HG03108 (cell line): ENCODE measurements around the gene NPRL2.
A peak's percentile ranks its signal among the peaks of the same experiment; 100 is the strongest.

Source experiments
- ATAC-seq: cut with Tn5 transposase; IDR thresholded peaks from one replicate; pipeline ENCODE4 v1.9.1; 2021; ENCODE audit warnings: moderate library complexity; ENCODE audit not compliant: unreplicated experiment

Gene NPRL2

GRCh38 chr3:50351323-50351697 lies 735 bp upstream of the NPRL2 start:
- no peak for ATAC-seq

- no peak for ATAC-seq
Observed at GRCh38 chr3:50350213-50350526, 405 bp downstream of the NPRL2 start.

- ATAC-seq: no peak
Observed at GRCh38 chr3:50347187-50347813, 3.3 kb downstream of the NPRL2 start.

GRCh38 chr3:50345586-50346234 lies 4.9 kb downstream of the NPRL2 start, which contains the start of gene ZMYND10:
TSS of gene ZMYND10 (minus strand) at chr3:50345732. CDS start at chr3:50345579, 153 bp downstream.
- ATAC-seq: no peak

DNA sequence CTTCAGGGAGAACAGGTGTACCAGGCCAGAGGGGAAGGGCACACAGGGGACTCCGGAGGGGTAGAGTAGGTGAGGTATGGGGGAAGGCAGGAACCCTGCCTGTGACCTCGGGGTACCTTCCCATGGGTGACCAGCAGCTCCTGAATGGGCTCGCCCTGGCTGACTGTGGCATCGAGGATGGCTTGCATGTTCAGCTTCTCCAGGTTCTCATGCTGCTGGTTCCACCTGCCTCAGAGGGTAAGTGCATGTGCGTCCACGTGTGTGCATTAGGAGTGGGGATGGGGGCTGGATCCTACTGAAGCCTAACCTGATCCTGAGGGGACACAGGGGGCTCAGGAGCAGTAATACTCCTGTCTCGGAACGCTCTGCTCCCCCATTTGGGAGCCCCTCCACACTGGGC lies 5.6 kb downstream of the NPRL2 start:
- ATAC-seq: no peak

- no peak for ATAC-seq
Observed at GRCh38 chr3:50342813-50343633, 7.6 kb downstream of the NPRL2 start.

- ATAC-seq: no peak
Observed at GRCh38 chr3:50341996-50342650, 8.5 kb downstream of the NPRL2 start.

GRCh38 chr3:50341537-50341936 lies 9.0 kb downstream of the NPRL2 start:
- ATAC-seq: no peak

GRCh38 chr3:50340448-50341329 lies 9.9 kb downstream of the NPRL2 start, which contains the start of gene RASSF1:
TSS of gene RASSF1 (minus strand) at chr3:50340836. CDS start at chr3:50340805, 31 bp downstream.
- peak; percentile 19 for ATAC-seq

- no peak for ATAC-seq
Observed at GRCh38 chr3:50340147-50340447, 10.5 kb downstream of the NPRL2 start.

GRCh38 chr3:50339485-50340146 lies 11.0 kb downstream of the NPRL2 start:
- no peak for ATAC-seq

DNA sequence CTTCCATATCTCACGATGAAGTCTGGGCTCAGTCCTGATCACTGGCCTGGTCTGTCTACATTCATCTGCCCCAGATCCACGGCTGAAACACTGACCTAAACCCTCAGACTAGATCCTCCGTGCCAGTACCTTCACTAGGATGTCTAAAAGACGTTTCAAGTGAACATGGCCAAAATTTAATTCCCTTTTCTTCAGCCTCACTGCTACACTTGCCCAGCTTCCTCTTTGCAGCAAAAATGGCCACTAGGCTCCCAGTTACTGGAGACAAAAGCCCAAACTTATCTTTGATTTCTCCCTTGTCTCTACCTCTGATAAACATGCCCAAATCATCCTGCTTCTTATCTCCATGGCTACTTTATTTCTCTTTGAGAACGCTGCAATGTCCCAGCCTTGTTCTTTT lies 11.6 kb downstream of the NPRL2 start:
- no peak for ATAC-seq

DNA sequence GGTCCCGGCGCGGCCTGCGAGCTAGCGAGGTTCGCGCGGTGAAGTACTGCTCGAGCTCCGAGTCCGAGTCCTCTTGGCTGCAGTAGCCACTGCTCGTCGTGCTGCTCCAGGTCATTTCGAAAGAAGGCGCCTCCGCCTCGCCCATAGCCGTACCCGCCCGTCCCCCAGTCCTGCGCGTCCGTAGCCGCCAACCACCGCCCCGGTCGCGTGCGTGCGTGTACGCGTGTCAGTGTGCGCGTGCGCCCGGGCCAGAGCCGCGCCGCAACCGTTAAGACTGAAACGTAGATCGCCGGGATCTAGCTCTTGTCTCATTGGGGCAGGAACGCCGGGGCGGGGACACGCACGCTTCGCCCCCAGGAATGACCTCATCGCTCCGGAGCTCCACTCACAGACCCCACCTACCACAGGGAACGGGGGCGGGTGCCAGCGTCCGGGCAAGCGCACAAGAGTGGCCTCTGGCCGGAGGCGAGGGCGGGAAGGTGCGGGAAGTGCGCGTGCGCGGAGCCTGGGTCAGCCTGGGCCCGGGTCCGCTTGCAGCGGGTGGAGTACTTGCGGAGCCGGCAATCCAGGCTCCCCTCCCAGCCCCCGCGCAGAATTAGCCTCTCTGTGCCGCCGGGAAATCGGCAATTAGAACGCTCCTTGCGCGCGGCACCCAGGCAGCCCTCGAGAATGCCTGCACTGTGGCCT lies 13.3 kb downstream of the NPRL2 start:
- ATAC-seq: peak; percentile 75

- ATAC-seq: peak; percentile 21
Observed at GRCh38 chr3:50336452-50337174, 14.0 kb downstream of the NPRL2 start.

DNA sequence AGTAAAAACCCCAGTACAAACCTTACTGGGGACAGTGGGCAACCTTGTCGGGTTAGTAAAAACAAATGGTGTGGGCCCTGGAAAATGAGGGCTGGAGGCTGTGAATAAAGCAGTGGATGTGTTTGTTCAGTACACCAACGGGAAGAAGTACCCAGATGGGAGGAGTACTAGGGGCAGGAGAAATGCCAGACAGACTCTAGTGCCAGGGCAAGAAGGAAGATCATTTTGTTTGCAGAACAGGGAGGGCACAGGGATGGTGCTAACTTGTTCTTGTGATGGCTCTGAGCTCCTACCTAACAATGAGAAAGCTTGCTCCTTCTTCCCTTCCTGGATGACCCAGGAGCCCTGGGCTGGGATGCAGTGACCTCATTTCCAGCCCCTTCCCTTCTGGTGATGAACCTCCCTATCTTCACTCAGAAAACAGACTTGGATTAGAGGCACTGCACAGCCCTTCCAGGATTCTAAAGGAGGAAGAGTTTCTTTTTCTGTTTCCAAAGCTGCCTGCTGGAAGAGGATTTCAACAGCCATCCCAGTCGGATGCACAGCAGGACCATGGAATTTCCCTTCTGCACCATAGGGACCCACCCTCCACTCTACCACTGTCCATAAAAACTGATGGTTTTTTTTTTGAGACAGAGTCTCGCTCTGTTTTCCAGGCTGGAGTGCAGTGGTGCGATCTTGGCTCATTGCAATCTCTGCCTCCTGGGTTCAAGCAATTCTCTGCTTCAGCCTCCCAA lies 16.1 kb downstream of the NPRL2 start:
- ATAC-seq: no peak

DNA sequence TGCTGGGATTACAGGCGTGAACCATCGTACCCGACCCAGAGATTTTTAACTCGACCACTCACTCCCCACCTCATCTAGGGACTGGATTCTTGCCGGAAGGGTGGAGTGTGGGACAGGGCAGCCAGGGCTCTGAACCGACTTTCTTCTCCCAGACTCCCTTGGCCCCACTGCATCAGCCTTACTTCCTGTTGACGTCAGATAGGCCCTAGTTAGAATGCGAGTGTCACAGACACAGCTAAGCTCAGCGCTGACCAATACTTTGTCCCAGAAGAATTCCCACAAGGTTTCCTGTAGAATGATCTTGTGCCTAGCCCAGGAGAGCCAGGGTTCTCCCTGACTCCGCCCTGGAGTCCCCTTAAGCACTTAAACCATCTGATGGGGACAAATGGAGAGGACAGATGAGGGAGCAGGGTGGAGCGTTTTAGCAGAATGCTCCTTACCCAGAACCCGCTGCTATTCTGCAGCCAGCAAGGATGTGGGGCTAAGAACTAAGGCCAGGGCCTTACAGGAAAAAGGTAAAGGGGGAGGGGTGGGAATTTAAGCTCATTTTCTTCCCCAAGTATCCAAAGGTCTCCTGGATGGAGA lies 16.7 kb downstream of the NPRL2 start:
- ATAC-seq: no peak

- no peak for ATAC-seq
Observed at GRCh38 chr3:50331364-50331907, 19.1 kb downstream of the NPRL2 start.

DNA sequence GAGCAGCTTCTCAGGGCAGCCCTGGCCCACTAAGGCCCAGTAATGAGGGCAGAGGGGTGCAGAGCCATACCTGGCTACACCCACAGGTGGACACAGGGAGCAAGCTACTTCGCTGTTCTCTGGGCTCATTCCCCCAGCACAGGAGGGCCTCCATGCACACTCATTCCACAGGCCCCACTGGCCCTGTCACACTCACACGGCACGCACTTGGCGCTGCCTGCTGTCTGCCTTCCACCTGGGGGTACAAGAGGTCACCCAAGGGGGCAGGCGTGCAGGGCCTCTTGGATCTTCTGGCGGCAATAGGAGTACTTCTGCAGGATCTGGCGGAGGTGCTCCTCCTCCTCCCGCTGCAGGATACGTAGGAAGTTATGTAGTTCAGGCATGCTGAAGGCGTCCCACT lies 20.2 kb downstream of the NPRL2 start:
- no peak for ATAC-seq
